GM21529 (cell line): ENCODE measurements around the gene CRYGN.

Source experiments
- ATAC-seq: cut with Tn5 transposase; IDR thresholded peaks from one replicate; pipeline ENCODE4 v1.9.1; 2021; ENCODE audit not compliant: unreplicated experiment

Gene CRYGN, protein sequence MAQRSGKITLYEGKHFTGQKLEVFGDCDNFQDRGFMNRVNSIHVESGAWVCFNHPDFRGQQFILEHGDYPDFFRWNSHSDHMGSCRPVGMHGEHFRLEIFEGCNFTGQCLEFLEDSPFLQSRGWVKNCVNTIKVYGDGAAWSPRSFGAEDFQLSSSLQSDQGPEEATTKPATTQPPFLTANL

GRCh38 chr7:151439855-151440798 lies at the start of gene CRYGN:
Gene CRYGN (minus strand): TSS chr7:151440141. CDS start chr7:151439917, 224 bp downstream.
- ATAC-seq, result no peak

DNA sequence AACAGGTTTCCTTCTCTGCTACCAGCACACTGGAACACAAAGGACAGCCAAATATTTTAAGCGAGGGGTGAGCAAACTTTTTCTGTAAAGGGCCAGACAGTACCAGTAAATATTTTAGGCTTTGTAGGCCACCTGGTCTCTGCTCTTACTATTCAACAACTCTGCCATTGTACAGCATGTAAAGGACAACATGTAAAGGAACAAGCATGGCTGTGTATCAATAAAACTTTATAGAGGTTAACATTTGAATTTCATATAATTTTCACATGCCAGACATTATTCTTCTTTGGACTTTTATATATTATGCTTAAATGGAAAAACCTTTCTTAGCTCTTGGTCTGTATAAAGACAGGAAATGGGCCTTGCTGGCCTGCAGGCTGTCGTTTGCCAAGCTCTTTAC lies 49.6 kb upstream of the CRYGN start:
- no peak for ATAC-seq

DNA sequence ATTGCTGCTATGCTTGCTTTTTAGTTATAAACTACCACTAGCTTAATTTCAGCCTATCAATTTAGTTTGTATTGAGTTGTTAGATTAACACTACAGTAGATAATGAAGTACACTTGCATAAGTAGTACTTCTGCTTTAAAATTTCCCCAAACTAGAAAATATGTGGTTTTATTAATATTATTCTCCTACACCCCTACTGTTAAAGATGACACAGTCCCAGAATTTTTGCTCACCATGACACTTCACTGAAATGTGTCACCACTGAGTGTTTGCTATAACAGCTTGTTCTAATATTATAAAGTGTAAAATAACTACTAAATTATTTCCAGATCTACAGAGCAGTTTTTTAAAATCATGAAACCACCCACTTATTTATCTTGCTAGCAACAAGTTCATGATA lies 48.2 kb upstream of the CRYGN start:
- ATAC-seq, result no peak

- ATAC-seq, result no peak
Measured at GRCh38 chr7:151487228-151487627, 47.3 kb upstream of the CRYGN start.

GRCh38 chr7:151486074-151486473 lies 46.1 kb upstream of the CRYGN start:
- ATAC-seq, result no peak

- ATAC-seq, result no peak
Measured at GRCh38 chr7:151484971-151485707, 45.2 kb upstream of the CRYGN start.

GRCh38 chr7:151483711-151483983 lies 43.7 kb upstream of the CRYGN start:
- no peak for ATAC-seq

DNA sequence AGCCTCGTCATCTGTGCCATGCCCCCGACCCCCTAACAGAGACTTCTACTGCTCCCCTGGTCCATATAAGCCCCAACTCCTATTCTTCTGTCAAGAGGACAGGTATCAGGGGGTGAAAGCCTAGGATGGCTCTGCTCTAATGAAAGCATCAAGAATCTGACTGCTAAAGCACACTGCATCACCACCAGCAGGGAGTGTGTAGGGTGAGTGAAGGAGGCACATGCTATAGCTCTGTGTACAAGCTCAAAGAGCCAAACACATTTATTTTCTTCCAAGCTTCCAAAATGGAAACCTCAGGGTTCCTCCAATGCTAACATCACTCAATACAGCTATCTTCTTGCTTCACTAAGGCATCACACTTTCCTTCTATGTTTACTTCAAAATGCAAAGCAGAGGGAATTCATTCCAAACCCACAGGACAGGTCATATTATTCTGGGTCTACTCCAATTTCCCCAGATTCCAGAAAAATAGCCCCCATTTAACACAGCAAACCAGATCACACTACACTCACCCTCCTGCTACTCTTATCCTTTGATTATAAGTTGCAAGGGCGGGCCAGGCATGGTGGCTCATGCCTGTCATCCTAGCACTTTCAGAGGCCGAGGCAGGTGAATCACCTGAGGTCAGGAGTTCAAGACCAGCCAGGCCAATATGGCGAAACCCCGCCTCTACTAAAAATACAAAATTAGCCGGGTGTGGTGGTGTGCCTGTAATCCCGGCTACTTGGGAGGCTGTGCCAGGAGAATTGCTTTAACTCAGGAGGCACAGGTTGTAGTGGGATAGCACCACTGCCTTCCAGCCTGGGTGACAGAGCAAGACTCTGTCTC lies 43.2 kb upstream of the CRYGN start:
- no peak for ATAC-seq

DNA sequence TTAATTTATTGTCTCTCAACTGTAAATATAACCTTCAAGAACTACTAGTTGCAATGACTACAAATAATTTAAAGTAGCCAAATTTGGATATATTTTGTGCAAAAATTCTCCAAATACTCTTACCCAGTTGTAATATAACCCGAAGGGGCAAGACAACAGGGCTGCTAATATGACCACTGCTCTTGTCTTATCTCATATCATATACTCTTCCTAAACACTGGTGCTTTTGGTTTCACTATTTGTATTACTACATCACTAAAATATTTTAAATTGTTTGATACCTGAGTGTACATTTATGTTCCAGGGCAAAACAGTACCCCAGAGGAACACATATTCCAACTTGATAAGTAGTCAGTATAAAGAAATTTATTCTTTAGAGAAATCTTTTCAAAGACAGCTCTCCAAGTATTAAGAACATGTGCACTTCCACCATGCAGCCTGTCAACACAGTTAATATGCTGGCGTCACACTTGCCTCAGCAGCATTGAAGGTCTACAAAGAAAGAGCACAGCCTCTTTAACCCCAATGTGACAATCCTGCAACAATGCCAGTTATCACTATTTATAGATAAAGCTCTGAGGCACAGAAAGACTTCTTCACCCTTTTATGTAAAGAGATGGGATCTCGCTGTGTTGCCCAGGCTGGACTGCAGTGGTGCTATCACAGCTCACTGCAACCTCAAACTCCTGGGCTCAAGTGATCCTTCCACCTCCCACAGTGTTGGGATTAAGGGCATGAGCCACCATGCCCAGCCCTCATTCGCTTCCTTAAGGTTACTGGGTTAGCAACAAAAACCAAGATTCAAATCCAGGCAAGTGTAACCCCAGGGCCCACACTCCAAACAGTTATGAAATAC lies 41.9 kb upstream of the CRYGN start:
- no peak for ATAC-seq

DNA sequence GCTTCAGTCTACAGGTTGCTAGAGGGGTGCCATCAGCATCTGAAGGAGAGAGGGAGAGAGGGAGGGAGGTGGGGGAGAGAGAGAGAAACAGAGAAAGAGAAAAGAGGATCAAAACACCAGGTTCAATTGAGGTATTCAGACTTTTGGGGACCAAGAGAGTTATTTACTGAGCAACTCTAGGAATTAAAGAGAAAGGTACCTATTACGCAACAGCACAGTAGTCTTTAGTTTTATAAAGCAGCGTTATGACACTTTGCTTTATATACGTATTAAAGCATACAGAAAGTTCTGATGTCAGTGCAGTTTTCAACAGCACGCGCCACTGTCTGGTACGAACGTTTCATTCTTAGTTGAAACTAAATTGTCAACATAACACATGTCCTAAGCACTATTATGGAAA lies 37.9 kb upstream of the CRYGN start:
- ATAC-seq, result no peak

GRCh38 chr7:151472644-151473380 lies 32.9 kb upstream of the CRYGN start:
- ATAC-seq, result peak; percentile 34

- no peak for ATAC-seq
Measured at GRCh38 chr7:151470711-151471110, 30.8 kb upstream of the CRYGN start.

DNA sequence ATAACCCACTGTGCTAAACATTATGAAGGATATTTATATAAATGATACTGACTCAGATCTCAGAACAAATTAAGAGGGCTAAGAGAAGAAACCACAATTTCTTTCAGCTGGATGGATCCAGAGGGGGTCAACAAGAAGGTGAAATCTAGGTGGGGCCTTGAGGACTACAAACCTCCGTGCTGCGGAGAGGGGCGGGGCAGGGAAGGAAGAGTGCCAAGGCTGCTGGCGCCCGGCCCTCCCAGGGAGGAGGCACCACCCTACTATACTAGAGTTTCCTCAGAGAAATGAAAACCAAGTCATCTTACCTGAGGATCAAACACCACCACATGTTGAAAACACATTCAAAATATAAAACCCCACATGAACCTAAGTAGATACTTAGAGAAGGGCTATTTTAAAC lies 29.3 kb upstream of the CRYGN start:
- ATAC-seq, result no peak

GRCh38 chr7:151468217-151469018 lies 28.5 kb upstream of the CRYGN start:
- ATAC-seq, result no peak

GRCh38 chr7:151465169-151465568 lies 25.2 kb upstream of the CRYGN start:
- ATAC-seq, result no peak

DNA sequence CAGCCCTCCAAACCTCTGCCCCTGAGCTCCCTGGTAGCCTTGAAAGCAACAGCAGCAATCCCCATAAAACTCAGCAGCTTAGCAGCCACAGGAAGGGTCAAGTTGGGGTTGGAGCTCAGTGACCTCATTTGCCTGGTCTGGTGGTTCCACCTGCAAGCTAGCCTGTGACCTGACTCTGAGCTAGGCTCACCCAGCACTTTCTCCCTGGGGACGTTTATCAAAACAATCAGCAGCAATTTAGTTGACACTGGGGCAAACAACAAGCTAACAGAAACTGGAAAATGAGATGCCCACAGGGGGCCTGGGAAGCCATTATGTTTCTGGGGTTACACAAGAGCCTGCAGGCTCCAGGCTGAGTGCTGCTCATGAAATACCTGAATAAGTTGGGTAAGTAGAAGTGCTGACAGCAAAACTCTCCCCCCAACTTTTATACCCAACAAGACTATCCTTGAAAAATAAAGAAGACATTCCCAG lies 22.4 kb upstream of the CRYGN start:
- ATAC-seq, result no peak

DNA sequence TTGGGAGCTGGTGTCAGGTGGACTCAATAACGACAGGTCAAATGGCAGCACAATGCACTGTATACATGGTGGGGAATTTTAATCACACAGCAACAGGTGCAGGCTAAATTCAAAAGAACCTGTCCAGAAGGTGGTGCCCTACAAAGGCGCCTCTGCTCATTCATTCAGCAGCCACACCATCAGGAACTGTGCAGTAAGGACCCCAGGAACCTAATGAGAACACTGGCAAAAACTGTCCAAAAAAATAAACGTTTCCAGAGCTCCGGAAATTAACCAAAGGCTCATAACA lies 21.9 kb upstream of the CRYGN start:
- no peak for ATAC-seq

DNA sequence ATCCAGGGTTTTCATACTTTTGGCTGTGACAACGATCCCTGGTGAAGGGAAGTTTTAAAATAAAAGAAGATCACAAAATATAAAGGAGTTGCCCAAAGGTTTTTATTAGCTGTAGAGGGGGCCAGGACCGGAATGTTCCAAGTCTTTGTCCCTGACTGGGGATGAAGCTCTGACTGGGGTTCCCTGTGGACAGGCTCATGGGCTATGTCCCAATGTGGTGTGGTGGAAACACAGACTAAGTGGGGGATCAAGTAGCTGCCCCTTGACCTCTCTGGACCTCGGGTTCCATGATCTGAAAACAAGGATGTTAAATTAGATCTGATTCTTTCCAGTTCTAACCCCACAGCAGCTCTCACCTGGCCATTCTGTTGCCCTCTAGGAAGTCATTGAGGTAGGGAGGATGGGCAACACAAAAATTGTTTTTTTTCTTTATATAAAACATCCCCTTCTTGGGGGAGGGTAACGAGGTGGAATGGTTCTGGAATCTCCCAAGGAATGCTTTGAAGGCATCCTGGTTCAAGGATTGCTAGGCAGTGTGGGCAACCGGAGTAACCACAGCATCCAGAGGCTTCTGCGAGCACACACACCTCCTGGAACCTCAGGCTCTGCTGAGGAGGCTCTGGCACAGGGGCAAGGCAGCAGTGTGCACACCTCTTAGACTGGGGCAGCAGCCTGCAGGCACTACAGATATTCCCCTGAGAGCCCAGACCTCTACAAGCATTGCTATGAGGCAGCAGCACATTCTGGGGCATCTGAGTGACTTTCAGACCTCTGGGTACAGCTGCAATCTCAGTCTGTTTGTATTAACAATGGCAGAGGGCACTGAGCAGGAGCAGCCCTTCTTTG lies 21.4 kb upstream of the CRYGN start:
- ATAC-seq, result no peak
